Sciatic nerve (tissue), 2 donors: ENCODE data around the gene CHST3. TPM values are rescaled to one million over a fixed set of nuclear protein-coding genes. Genes with fewer than 3 reads are reported as not detected.

Source experiments
- ATAC-seq: fragments of 200-7000 bp; cut with Tn5 transposase; one replicate; pipeline ENCODE4 v1.9.1; 2020; ENCODE audit warnings: mild to moderate bottlenecking, moderate library complexity
- DNase-seq: peaks from one replicate; pipeline ENCODE4 v3.0.0-alpha.2; 2020; ENCODE audit warnings: low spot score
- intact Hi-C: fragments of 100-400 bp; cut with DNase I; formaldehyde crosslinking; loops from one replicate; pipeline ENCODE4 v1.14.2; 2022
- total RNA-seq: library from RNA; stranded (reverse); fragmentation: NEBNext Ultra II Directional; extraction: Animal tissue kit (Norgen Biotek cat#: 25700); gene quantifications from one replicate; pipeline ENCODE4 v1.2.1, GENCODE V29; 2021
- donor health status: DM: no; HTN: no; CAD: no.
- donor health status: DM: no; HTN: no; CAD: no.

CHST3 gene
- total RNA-seq, 1 donor from 2014 or later: 36.5 TPM

- no peak for DNase-seq
- no peak for ATAC-seq
- intact Hi-C loops: no loop called here
Observed at GRCh38 chr10:72002354-72003295, 38.4 kb downstream of the CHST3 start.

DNA sequence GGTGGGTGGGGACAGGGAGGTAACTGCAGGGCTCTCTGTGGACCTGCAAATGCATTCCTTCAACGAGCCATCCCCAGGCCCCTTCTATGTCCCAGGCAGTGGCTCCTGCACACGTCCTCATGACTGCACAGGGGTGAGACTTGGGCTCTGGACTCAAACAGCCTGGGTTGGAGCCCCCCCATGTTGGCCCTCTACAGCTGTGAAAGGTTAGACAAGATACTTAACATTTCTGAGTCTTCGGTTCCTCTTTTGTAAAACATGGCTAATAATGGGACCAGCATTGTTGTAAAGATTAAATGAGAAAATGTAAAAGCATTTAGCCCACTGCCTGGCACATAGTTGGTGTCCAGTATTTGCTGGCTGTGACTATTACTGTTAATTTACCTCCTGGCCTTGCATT is 41.8 kb downstream of the CHST3 start:
- ATAC-seq: no peak
- intact Hi-C loops: no loop called here
- no peak for DNase-seq

DNA sequence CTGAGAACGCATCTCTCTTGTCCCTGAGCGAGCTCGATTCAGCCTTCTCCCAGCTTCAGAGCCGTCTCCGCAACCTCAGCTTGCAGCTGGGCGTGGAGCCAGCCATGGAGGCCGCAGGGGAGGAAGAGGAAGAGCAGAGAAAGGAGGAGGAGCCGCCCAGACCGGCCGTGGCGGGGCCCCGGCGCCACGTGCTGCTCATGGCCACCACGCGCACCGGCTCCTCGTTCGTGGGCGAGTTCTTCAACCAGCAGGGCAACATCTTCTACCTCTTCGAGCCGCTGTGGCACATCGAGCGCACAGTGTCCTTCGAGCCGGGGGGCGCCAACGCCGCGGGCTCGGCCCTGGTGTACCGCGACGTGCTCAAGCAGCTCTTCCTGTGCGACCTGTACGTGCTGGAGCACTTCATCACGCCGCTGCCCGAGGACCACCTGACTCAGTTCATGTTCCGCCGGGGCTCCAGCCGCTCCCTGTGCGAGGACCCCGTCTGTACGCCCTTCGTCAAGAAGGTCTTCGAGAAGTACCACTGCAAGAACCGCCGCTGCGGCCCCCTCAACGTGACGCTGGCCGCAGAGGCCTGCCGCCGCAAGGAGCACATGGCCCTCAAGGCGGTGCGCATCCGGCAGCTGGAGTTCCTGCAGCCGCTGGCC is 43.2 kb downstream of the CHST3 start:
- ATAC-seq (no peak), DNase-seq (peak; percentile 83)
- intact Hi-C loops: no loop called here

GRCh38 chr10:72008096-72008981 is 44.1 kb downstream of the CHST3 start:
- ATAC-seq: no peak
- intact Hi-C loops: no loop called here
- no peak for DNase-seq

DNA sequence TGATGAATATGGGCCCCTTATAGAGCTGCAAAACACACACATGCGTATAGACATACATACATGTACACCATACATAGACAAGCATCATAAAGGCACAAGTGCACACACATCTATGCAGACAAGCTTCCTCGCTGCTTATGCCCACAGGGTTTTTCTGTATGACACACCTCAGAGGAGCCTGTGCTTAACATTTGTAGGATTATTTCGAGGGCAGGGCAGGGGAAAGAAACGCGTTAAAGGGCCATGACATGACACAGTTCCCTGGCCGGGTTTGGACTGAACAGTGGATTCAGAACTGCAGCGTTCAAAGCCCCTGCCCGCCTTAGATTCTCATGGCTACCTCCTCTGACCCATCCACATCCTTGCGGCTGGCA is 44.8 kb downstream of the CHST3 start:
- intact Hi-C loops: no loop called here
- DNase-seq (no peak), ATAC-seq (no peak)

- ATAC-seq: peak; percentile 95
- intact Hi-C loops: no loop called here
- DNase-seq: peak; percentile 89
Observed at GRCh38 chr10:72009425-72010081, 45.4 kb downstream of the CHST3 start.

DNA sequence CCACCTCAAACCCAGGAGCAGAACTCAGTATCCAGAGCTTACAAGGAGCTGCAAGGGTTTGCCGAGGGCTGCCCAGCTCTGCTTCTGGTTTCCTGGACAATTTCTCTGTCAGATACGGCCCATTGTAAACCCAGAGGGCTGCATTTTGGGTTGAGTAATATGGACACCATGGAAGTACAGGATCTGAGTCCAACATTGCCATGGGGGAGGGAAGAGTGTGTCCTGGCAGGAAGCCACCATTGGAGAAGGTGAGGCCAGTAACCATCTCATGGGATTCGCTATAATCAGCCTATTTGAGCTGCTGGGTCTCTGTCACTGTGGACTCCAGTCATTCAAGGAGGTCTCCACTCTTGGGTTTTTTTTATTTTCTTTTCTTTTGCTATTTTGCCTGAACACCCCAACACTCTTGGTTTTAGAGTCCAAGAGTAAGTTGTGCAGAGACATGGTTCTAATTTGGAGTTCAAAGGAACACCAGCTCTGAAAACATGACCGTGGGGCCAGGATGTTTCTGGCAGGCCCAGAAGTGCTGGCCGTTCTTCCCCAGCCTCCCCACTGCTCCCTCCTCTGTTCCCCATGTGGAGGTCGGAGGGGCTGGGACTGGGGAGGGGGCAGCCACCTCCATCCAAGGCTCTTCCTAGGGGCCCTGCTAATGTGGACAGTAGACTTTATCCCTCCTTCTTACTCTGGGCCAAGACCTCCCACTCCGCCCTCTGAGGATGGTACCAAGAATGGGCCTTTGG is 46.2 kb downstream of the CHST3 start:
- ATAC-seq (peak; percentile 29), DNase-seq (no peak)
- intact Hi-C loops: no loop called here

- DNase-seq (no peak), ATAC-seq (no peak)
- intact Hi-C loops: no loop called here
Observed at GRCh38 chr10:72011016-72011415, 46.8 kb downstream of the CHST3 start.

DNA sequence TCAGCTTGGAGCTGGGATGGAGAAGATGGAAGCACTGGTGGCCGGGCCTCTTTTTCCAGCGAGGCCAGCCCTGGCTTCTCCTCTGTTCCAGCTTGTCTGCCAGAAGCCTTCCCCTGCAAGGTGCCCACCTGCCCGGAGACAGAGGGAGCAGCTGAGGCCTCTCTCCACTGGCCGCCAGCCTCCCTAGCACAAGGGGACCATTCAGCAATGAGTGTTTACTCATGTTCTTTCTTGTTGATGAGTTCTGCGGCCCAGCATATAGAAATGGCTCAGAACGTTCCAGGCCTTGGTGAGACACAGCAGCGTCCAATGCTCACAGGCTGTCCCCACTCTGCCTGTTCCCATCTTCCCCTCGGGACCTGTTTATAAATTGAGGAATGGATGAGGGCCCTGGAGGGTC is 47.3 kb downstream of the CHST3 start:
- intact Hi-C loops: no loop called here
- DNase-seq (no peak), ATAC-seq (no peak)

DNA sequence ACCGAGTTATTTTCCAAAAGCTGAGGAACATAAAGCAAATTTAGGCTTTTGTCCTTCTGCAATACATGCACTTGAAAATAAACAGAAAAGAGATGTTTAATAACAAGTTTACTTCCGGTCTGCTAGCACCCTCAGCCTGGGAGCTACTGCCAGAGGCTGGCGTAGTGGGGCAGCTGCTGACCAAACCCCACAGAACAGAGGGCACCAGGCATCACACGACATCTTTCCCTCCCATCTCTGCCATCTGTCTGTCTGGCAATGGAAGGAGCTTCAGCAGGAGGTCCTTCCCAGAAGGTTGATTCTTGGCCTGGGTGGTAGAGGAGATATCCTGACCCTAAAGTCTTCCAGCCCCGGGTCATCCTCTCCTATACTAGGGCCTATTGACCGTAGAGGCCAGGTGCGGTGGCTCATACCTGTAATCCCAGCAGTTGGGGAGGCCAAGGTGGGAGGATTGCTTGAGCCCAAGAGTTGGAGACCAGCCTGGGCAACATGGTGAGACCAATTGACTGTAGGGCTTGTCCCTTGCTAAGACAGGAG is 47.8 kb downstream of the CHST3 start:
- ATAC-seq (no peak), DNase-seq (no peak)
- intact Hi-C loops: no loop called here

GRCh38 chr10:72012796-72013195 is 48.6 kb downstream of the CHST3 start:
- intact Hi-C loops: no loop called here
- DNase-seq (no peak), ATAC-seq (no peak)

DNA sequence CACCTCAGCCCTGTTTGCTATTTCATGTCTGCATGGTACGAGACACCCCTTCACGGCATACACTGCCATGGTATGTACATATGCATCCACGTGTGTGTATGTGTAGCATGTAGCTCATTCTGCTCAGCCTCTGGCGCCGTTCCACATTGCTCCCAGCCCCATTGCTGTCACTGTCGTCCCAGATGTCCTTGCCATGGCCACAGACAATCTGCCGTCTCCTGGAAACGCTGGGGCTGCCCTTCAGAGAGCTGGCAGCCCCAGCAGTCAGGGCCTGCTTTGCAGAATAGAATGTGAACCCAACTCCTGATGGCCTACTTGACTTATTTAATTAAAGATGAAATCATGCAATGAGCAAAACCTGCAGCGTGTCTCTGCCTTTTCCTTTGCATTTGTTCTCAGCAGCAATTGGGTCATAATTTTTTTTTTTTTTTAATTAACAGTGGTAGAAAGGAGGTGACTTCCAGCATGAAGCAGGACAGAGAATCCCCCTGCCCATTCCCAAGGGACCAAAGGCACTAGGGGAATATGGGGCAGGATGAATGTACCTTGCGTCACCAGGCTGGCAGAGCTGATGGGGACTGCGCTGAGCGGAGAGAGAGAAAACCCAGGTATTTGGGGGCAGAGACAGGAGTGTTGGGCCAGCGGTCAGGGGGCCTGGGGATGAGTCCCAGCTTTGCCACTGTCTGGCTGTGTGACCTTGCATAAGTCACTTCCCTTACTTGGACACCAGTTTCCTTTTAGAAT is 49.2 kb downstream of the CHST3 start:
- intact Hi-C loops: no loop called here
- ATAC-seq (no peak), DNase-seq (no peak)

DNA sequence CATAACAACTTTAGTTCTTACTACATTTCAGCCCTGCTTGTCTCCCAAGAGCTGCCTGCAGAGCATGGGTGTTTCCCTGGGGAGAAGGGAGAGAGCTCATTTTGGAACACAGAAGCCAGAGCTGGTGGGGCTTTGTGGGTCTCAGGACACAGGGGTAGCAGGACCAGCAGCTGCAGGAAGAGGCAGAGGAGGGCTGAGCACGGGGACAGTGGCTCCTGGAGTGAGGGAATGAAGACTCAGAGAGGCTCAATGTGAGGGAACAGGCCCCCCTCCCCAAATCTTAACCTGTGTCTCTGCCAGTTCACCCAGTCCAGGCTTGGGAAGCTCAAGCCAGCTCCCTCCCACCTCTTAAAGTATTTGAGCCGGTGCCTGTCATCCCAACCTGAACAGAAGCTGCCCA is 50.0 kb downstream of the CHST3 start:
- DNase-seq (no peak), ATAC-seq (no peak)

DNA sequence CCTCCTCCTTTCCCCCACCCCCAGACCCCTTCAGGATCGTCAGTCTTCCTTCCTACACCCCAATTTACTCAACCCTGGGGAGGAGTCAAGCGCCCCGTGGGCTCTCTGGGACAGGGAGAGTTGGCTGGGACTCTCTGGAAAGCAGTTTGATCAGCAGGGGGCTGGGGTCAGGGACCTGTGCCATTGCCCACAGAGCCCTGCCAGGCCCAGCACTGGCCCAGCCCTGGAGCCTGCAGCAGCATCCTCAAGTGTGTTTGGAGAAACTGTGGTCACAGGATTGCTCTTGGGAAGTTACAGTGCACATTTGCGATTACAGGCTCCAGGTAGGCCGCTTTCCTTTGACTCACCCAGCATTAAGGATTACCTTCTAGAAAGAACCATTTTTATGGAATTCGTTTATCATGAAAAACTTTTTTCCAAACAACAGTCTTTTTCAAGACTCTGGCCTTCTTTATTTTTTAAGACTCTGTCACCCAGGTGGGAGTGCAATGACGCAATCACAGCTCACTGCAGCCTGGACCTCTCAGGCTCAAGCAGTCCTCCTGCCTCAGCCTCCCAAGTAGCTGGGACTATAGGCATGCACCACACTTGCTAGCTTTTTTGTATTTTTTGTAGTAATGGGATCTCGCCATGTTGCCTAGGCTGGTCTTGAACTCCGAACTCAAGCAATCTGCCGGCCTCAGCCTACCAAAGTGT is 50.7 kb downstream of the CHST3 start:
- DNase-seq: no peak
- ATAC-seq: no peak
- intact Hi-C loops: no loop called here

More for the DNA sequence above, 50.0 kb downstream of the CHST3 start:
- intact Hi-C loops: no loop called here

- no peak for ATAC-seq
- no peak for DNase-seq
- intact Hi-C loops: no loop called here
Observed at GRCh38 chr10:72015841-72016240, 51.6 kb downstream of the CHST3 start.

DNA sequence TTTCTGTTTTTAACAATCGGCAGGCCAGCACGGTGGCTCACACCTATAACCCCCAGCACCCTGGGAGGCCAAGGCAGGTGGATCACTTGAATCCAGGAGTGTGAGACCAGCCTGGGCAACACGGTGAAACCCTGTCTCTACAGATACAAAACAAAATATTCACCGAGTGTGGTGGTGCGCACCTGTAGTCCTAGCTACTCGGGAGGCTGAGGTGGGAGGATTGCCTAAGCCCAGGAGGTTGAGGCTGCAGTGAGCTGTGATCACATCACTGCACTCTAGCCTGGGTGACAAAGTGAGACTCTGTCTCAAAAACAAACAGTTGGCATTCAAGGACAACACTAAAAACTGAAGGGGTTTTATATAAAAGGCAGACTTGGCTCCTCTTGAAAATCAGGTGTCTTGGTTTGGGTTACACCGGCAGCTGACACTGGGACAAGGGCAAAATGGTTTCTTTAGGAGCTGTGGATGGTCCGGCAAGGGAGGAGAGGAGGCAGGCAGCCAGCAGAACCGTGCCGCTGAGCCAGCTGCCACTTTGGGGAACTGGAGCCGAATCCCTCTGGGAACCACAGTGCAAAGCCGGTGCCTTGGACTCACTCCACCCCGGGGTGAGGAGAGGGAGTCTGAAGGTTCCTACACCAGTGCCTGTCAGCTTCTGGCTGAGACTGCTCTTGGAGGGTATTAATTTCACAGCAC is 52.6 kb downstream of the CHST3 start:
- no peak for DNase-seq
- intact Hi-C loops: no loop called here
- ATAC-seq: peak; percentile 14
